ENCODE measurements around the gene PCBD1.

- no peak for TF ChIP-seq POLR2AphosphoS2 (conservative IDR thresholded peaks at IDR 0.05; ENCODE audit: low read length)
- no peak for TF ChIP-seq E2F6 (IDR thresholded peaks at IDR 0.05; ENCODE audit: borderline replicate concordance, low read depth)
- no peak for TF ChIP-seq CEBPB (IDR thresholded peaks at IDR 0.05)
Measured at GRCh38 chr10:70884741-70885140, 3.6 kb downstream of the PCBD1 start.
